CD4-positive, alpha-beta T cell (primary cell): Measurements from ENCODE around the gene TAF4B. TPM values are rescaled to one million over a fixed set of nuclear protein-coding genes. Genes with fewer than 3 reads are reported as not detected.

Source experiments
- ATAC-seq: fragments of 200-7000 bp; cut with Tn5 transposase; one replicate; pipeline ENCODE4 v1.10.0; 2022; ENCODE audit warnings: mild to moderate bottlenecking; ENCODE audit not compliant: poor library complexity
- CTCF ChIA-PET: fragments of 350-600 bp; sonication (Branson Sonifier 250); formaldehyde crosslinking; loops from one replicate; lab custom pipeline; 2021; ENCODE audit warnings: antibody characterized with exemption, inconsistent platforms; lab: Charles Lee
- POLR2A ChIA-PET: fragments of 350-600 bp; sonication (Branson Sonifier 250); formaldehyde crosslinking; loops from one replicate; lab custom pipeline; 2021; ENCODE audit warnings: antibody characterized with exemption, inconsistent platforms; lab: Charles Lee
- DNase-seq, 14 experiments: peaks; one replicate each; pipeline ENCODE4 v3.0.0-alpha.2; 2013 to 2020; ENCODE audit warnings: mixed read lengths in 2 of 14
- H3K27ac ChIP-seq, 2 donors: one replicate each; pipeline versions ENCODE4 v1.5.1 to v1.7.0; 2013; ENCODE audit warnings: low read length in 2 of 2, low read depth in 1 of 2, mild to moderate bottlenecking in 1 of 2
- H3K27me3 ChIP-seq, 2 experiments: 1 replicate in 1 of 2; 2 replicates in 1 of 2; pipeline versions ENCODE4 v1.6.1 to v1.7.0; 2013; ENCODE audit warnings: low read length in 2 of 2, control low read depth in 1 of 2, mild to moderate bottlenecking in 1 of 2, moderate library complexity in 1 of 2; ENCODE audit not compliant: insufficient read depth in 2 of 2, control insufficient read depth in 1 of 2
- H3K36me3 ChIP-seq: one replicate; pipeline ENCODE4 v1.6.1; 2013; ENCODE audit warnings: low read length, control low read depth; ENCODE audit not compliant: insufficient read depth
- H3K4me1 ChIP-seq: one replicate; pipeline ENCODE4 v1.6.1; 2013; ENCODE audit warnings: low read length, control low read depth; ENCODE audit not compliant: insufficient read depth
- H3K4me3 ChIP-seq: one replicate; pipeline ENCODE4 v1.5.1; 2013; ENCODE audit warnings: mild to moderate bottlenecking, low read length, moderate library complexity
- H3K9me3 ChIP-seq, 2 experiments: 1 replicate in 1 of 2; 2 replicates in 1 of 2; pipeline versions ENCODE4 v1.6.1 to v1.7.0; 2013; ENCODE audit warnings: low read length in 2 of 2, mild to moderate bottlenecking in 2 of 2, control low read depth in 1 of 2, moderate library complexity in 1 of 2; ENCODE audit not compliant: control insufficient read depth in 1 of 2, insufficient read depth in 1 of 2
- H3K27ac Mint-ChIP-seq: one replicate; pipeline ENCODE4 v1.8.0; 2020; ENCODE audit warnings: mixed read lengths
- H3K27me3 Mint-ChIP-seq: one replicate; pipeline ENCODE4 v1.8.0; 2021; ENCODE audit warnings: mixed read lengths
- H3K36me3 Mint-ChIP-seq: one replicate; pipeline ENCODE4 v1.8.0; 2021; ENCODE audit warnings: low read depth, mixed read lengths
- H3K4me1 Mint-ChIP-seq: one replicate; pipeline ENCODE4 v1.8.0; 2021; ENCODE audit warnings: low read depth, mixed read lengths
- H3K4me3 Mint-ChIP-seq: one replicate; pipeline ENCODE4 v1.8.0; 2020; ENCODE audit warnings: mild to moderate bottlenecking, mixed read lengths
- H3K9me3 Mint-ChIP-seq: one replicate; pipeline ENCODE4 v1.8.0; 2020; ENCODE audit warnings: mixed read lengths
- CTCF ChIP-seq: fragments of 200-600 bp; IDR thresholded peaks from one replicate; pipeline ENCODE4 v1.8.0; 2022; ENCODE audit warnings: antibody characterized with exemption, mild to moderate bottlenecking
- intact Hi-C, 2 experiments: fragments of 100-400 bp; cut with DNase I in 1 of 2; cut with micrococcal nuclease in 1 of 2; formaldehyde crosslinking; loops; one replicate each; pipeline versions ENCODE4 v1.15.1 to v1.9.0; 2023 to 2025; cut with DNase I, micrococcal nuclease
- total RNA-seq, 174 experiments: library from RNA in 2 of 174; stranded (reverse) in 2 of 174; gene quantifications; one replicate each; pipeline ENCODE4 v1.2.3 and lab custom pipeline; 2021 to 2026

TAF4B gene
- total RNA-seq, 2 experiments from 2014 or later, result 13.7 to 14.1 TPM

GRCh38 chr18:26225915-26226228, 373 bp upstream of the TAF4B start:
- H3K27me3 ChIP-seq, result no peaks in the 10 kb centered on the region
- H3K27ac Mint-ChIP-seq, result peak overlapping the region; percentile 99
- TF ChIP-seq CTCF, result no peak
- ChIA-PET POLR2A (interaction anchor here (1.4 to 3.6 kb wide), 3 partner anchors 9 to 134 kb away, joined by 5 to 55 read pairs (median 13); partner anchors contain the start of gene SS18), CTCF (no interaction called here)
- peaks cover 11% of the 10 kb centered on the region for H3K4me1 ChIP-seq
- peak overlapping the region; percentile 70 to 87 for H3K27ac ChIP-seq
- DNase-seq (no peak), ATAC-seq (no peak)
- no peaks in the 10 kb centered on the region for H3K9me3 Mint-ChIP-seq
- H3K4me1 Mint-ChIP-seq, result peaks cover 45% of the 10 kb centered on the region
- no peaks in the 10 kb centered on the region for H3K36me3 ChIP-seq
- intact Hi-C loops, result loop anchor here (1.0 to 5.0 kb wide), 5 partner anchors 11 to 137 kb away; partner anchors contain the start of gene SS18 (in 1 of the 2)
- peak overlapping the region; percentile 73 for H3K4me3 ChIP-seq
- H3K36me3 Mint-ChIP-seq, result peaks cover 11% of the 10 kb centered on the region
- no peaks in the 10 kb centered on the region for H3K27me3 Mint-ChIP-seq
- no peaks in the 10 kb centered on the region for H3K9me3 ChIP-seq
- peak overlapping the region; percentile 98 for H3K4me3 Mint-ChIP-seq

- H3K27ac Mint-ChIP-seq, result peak overlapping the region; percentile 99
- Histone ChIP-seq H3K27ac (peak overlapping the region in 1 of 2 donors; percentile 87), H3K9me3 (no peaks in the 10 kb centered on the region), H3K36me3 (no peaks in the 10 kb centered on the region), H3K4me1 (peaks cover 11% of the 10 kb centered on the region), H3K27me3 (no peaks in the 10 kb centered on the region), H3K4me3 (peak overlapping the region; percentile 73)
- no peak for TF ChIP-seq CTCF
- H3K36me3 Mint-ChIP-seq, result peaks cover 11% of the 10 kb centered on the region
- intact Hi-C loops, result loop anchor here in 1 of 2 experiments (2.0 to 5.0 kb wide), 3 partner anchors 36 to 136 kb away; partner anchors contain the start of gene SS18
- DNase-seq, result no peak
- POLR2A ChIA-PET, result interaction anchor here (0.6 to 3.6 kb wide), 11 partner anchors 11 to 138 kb away, joined by 3 to 55 read pairs (median 4); partner anchors contain the start of gene SS18
- H3K27me3 Mint-ChIP-seq, result no peaks in the 10 kb centered on the region
- peaks cover 45% of the 10 kb centered on the region for H3K4me1 Mint-ChIP-seq
- no peaks in the 10 kb centered on the region for H3K9me3 Mint-ChIP-seq
- ATAC-seq, result no peak
- H3K4me3 Mint-ChIP-seq, result peak overlapping the region; percentile 98
- CTCF ChIA-PET, result no interaction called here
Measured at GRCh38 chr18:26227051-26227670, 916 bp downstream of the TAF4B start.

GRCh38 chr18:26228562-26229260, 2.5 kb downstream of the TAF4B start:
- H3K27ac Mint-ChIP-seq, result no peak overlapping the region
- ChIA-PET CTCF (no interaction called here), POLR2A (no interaction called here)
- intact Hi-C loops, result loop anchor here in 1 of 2 experiments (5.0 kb wide), 1 partner anchor 51 kb away; no protein-coding TSS in a partner anchor
- DNase-seq (no peak), ATAC-seq (no peak)
- H3K4me3 ChIP-seq, result no peak overlapping the region
- peak overlapping the region; percentile 98 for H3K4me3 Mint-ChIP-seq
- H3K27me3 ChIP-seq, result no peaks in the 10 kb centered on the region
- TF ChIP-seq CTCF, result no peak
- no peaks in the 10 kb centered on the region for H3K36me3 ChIP-seq
- no peaks in the 10 kb centered on the region for H3K9me3 Mint-ChIP-seq
- H3K27me3 Mint-ChIP-seq, result no peaks in the 10 kb centered on the region
- H3K4me1 ChIP-seq, result peaks cover 11% of the 10 kb centered on the region
- no peak overlapping the region for H3K27ac ChIP-seq
- H3K36me3 Mint-ChIP-seq, result peaks cover 11% of the 10 kb centered on the region
- H3K4me1 Mint-ChIP-seq, result peaks cover 56% of the 10 kb centered on the region
- H3K9me3 ChIP-seq, result no peaks in the 10 kb centered on the region
